ENCODE results near the gene EPHA4. TPM values are rescaled to one million over a fixed set of nuclear protein-coding genes. Genes with fewer than 3 reads are reported as not detected.
A peak's percentile ranks its signal among the peaks of the same experiment; 100 is the strongest.

EPHA4 gene
- total RNA-seq, 2 donors from 2014 or later, result 12.0 to 88.8 TPM

DNA sequence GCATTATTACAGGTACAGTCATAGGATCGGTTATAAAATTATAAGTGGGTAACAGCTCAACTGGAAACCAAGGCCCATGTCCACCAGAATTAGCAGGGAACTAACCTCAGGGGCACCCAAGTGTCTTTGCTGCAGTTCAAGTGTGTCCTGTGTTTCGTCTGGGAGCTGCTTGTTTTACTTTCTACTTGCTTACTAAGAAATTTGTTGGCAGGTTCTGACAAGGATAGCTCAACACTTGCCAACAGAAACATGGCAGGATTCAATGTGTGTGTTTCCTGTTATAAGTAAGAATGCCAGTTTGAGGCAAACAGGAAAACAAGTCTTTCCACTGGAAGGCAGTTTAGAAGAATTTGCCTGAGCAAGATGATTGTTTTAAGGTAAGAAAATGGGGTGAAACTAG is 104.5 kb downstream of the EPHA4 start:
- peak; percentile 47 for DNase-seq (ENCODE audit: low spot score)
- Histone ChIP-seq H3K36me3 (no peaks in the 10 kb centered on the region), H3K4me3 (no peak overlapping the region), H3K27ac (no peak overlapping the region), H3K4me1 (replicated peaks) (no peaks in the 10 kb centered on the region), H3K27me3 (replicated peaks; ENCODE audit: insufficient read depth) (no peaks in the 10 kb centered on the region), H3K9me3 (no peaks in the 10 kb centered on the region)
- 47% methylated on average over 2 of the region's 2 CpGs for WGBS
- TF ChIP-seq, protein P1, sequence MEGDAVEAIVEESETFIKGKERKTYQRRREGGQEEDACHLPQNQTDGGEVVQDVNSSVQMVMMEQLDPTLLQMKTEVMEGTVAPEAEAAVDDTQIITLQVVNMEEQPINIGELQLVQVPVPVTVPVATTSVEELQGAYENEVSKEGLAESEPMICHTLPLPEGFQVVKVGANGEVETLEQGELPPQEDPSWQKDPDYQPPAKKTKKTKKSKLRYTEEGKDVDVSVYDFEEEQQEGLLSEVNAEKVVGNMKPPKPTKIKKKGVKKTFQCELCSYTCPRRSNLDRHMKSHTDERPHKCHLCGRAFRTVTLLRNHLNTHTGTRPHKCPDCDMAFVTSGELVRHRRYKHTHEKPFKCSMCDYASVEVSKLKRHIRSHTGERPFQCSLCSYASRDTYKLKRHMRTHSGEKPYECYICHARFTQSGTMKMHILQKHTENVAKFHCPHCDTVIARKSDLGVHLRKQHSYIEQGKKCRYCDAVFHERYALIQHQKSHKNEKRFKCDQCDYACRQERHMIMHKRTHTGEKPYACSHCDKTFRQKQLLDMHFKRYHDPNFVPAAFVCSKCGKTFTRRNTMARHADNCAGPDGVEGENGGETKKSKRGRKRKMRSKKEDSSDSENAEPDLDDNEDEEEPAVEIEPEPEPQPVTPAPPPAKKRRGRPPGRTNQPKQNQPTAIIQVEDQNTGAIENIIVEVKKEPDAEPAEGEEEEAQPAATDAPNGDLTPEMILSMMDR (IDR thresholded peaks at IDR 0.05), result no peak
- TF ChIP-seq POLR2AphosphoS5 (IDR thresholded peaks at IDR 0.05), result peak; percentile 77
- TF ChIP-seq POLR2A (IDR thresholded peaks at IDR 0.05), result no peak
- intact Hi-C loops (cut with DNase I), result no loop called here

DNA sequence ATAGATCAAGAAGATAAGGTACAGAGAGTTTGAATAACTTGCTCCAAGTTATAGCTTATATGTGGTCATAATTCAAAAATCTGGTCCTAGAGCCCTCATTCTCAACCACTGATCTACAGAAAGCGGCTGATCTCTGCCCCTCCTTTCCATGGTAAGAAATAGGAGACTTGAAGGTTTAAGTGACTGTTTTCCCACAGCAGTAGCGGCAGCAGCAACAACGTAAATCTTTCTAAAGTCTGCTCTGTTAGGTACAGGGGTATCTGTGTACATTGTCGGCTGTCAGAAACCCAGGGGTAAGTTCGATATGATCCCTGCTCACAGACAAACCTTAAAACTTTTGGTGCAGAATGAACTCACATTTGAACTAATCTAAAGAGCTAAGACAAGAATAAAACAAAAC is 105.4 kb downstream of the EPHA4 start:
- no peak overlapping the region for H3K27ac ChIP-seq
- no peak for DNase-seq (ENCODE audit: low spot score)
- no peak overlapping the region for H3K4me3 ChIP-seq
- no peak for TF ChIP-seq POLR2A (IDR thresholded peaks at IDR 0.05)
- TF ChIP-seq, protein P1 (IDR thresholded peaks at IDR 0.05), result no peak
- TF ChIP-seq POLR2AphosphoS5 (IDR thresholded peaks at IDR 0.05), result no peak
- H3K27me3 ChIP-seq (replicated peaks; ENCODE audit: insufficient read depth), result no peaks in the 10 kb centered on the region
- no peaks in the 10 kb centered on the region for H3K9me3 ChIP-seq
- 95% methylated on average over 5 of the region's 5 CpGs for WGBS
- intact Hi-C loops (cut with DNase I), result no loop called here
- H3K36me3 ChIP-seq, result no peaks in the 10 kb centered on the region
- no peaks in the 10 kb centered on the region for H3K4me1 ChIP-seq (replicated peaks)

DNA sequence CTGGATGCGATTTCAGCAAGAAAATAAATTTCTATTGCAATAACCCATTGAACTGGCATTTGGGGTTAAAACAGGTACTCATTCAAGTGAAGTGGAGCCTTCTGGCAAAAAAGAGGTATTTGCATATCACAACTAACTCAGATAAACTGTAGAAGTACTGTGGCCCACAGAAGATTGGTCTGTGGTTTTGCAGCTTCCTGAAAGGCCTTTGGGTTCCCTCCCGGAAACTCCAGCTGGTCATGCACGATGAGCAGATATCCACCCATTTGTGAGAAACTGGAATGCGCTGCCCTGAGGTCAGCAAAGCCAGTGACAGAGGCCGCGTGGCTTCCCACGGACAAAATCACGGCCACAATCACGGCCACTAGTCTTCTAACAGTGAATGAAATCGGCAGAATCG is 106.3 kb downstream of the EPHA4 start:
- DNase-seq (ENCODE audit: low spot score), result no peak
- WGBS, result 91% methylated on average over 11 of the region's 11 CpGs
- Histone ChIP-seq H3K27me3 (replicated peaks; ENCODE audit: insufficient read depth) (no peaks in the 10 kb centered on the region), H3K4me3 (no peak overlapping the region), H3K4me1 (replicated peaks) (no peaks in the 10 kb centered on the region), H3K9me3 (no peaks in the 10 kb centered on the region), H3K27ac (no peak overlapping the region), H3K36me3 (no peaks in the 10 kb centered on the region)
- intact Hi-C loops (cut with DNase I), result no loop called here
- TF ChIP-seq POLR2A (IDR thresholded peaks at IDR 0.05) (no peak), POLR2AphosphoS5 (IDR thresholded peaks at IDR 0.05) (no peak)
- TF ChIP-seq, protein P1 (IDR thresholded peaks at IDR 0.05), result no peak

DNA sequence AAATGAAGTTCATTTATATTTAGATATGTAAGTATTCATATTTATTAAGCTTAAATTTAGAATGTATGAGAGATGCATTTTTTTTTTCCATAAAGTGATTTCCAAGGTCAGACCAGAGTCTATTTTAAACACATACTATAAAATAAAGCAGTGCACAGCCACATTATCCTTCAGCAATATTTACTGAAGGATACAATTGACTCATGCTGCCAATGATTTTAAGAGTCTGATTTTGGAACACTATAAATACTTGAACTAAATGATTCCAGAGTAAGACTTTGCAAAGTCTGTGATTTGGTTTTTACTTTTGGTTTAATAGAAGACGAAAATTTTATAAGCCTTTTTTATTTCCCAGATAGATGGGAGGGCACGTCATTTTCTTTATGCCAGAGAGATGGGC is 107.1 kb downstream of the EPHA4 start:
- Histone ChIP-seq H3K36me3 (no peaks in the 10 kb centered on the region), H3K27ac (no peak overlapping the region), H3K9me3 (no peaks in the 10 kb centered on the region), H3K4me3 (no peak overlapping the region), H3K4me1 (replicated peaks) (no peaks in the 10 kb centered on the region), H3K27me3 (replicated peaks; ENCODE audit: insufficient read depth) (no peaks in the 10 kb centered on the region)
- intact Hi-C loops (cut with DNase I), result no loop called here
- WGBS, result 32% methylated on average over 2 of the region's 2 CpGs
- DNase-seq (ENCODE audit: low spot score), result no peak
- no peak for TF ChIP-seq POLR2A (IDR thresholded peaks at IDR 0.05)
- TF ChIP-seq, protein P1 (IDR thresholded peaks at IDR 0.05), result no peak
- no peak for TF ChIP-seq POLR2AphosphoS5 (IDR thresholded peaks at IDR 0.05)

DNA sequence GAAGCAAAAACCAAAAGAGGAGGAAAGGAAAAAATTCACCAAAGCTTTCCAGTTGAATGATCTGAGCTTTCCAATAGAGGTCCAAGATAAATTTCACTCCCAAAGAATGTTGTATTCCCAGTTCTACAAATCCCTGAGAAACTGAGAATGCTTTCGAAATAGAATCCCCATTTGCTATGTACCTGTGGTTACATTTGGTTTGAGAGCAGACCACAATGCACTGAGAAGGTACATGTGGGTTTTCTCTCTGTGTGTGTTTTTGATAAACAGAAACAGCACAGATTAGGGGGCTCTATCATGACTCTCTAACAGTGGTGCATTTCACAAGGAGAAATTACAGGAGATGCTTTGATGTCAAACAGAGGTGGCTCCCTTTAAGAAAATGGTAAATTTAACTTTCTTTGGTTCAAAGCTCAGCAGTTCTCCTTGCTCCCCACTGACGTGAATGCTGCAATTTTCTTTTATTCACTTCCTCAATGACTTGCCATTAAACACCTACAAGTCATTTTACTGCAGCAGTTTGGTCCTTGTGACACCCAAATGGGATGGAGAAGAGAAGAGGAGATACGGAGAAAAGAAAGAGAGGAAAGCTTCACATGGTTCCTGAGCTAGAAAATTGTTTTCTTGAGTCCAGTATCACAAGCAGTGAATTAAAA is 108.7 kb downstream of the EPHA4 start:
- no peak for DNase-seq (ENCODE audit: low spot score)
- Histone ChIP-seq H3K27ac (no peak overlapping the region), H3K4me1 (replicated peaks) (no peaks in the 10 kb centered on the region), H3K27me3 (replicated peaks; ENCODE audit: insufficient read depth) (no peaks in the 10 kb centered on the region), H3K36me3 (no peaks in the 10 kb centered on the region), H3K4me3 (no peak overlapping the region), H3K9me3 (no peaks in the 10 kb centered on the region)
- 83% methylated on average over 3 of the region's 3 CpGs for WGBS
- intact Hi-C loops (cut with DNase I), result no loop called here
- TF ChIP-seq POLR2AphosphoS5 (IDR thresholded peaks at IDR 0.05), result no peak
- no peak for TF ChIP-seq POLR2A (IDR thresholded peaks at IDR 0.05)
- TF ChIP-seq, protein P1 (IDR thresholded peaks at IDR 0.05), result no peak

All from prostate gland (tissue), 2 donors.